Smooth muscle cell (in vitro differentiated cells): Measurements from ENCODE around the gene NDFIP1. TPM values are rescaled to one million over a fixed set of nuclear protein-coding genes. Genes with fewer than 3 reads are reported as not detected.

Experiments
- DNase-seq: peaks from one replicate; lab custom pipeline; 2025; ENCODE audit not compliant: unreplicated experiment; lab: John Stamatoyannopoulos, UW
- H2AFZ ChIP-seq: fragments of 200-600 bp; sonication (generic); 2 replicates; pipeline ENCODE4 v1.6.0; 2016; ENCODE audit warnings: antibody characterized with exemption, low read depth, mild to moderate bottlenecking
- H3F3A ChIP-seq: fragments of 200-600 bp; sonication (generic); 2 replicates; pipeline ENCODE4 v1.6.0; 2017; ENCODE audit warnings: antibody characterized with exemption, low read depth
- H3K27ac ChIP-seq: fragments of 200-600 bp; sonication (generic); 2 replicates; pipeline ENCODE4 v1.5.1; 2016; ENCODE audit warnings: low read depth, mild to moderate bottlenecking
- H3K27me3 ChIP-seq: fragments of 200-600 bp; sonication (generic); 2 replicates; pipeline ENCODE4 v1.6.1; 2016; ENCODE audit warnings: low read depth, mild to moderate bottlenecking
- H3K36me3 ChIP-seq: fragments of 200-600 bp; sonication (generic); 2 replicates; pipeline ENCODE4 v1.5.1; 2016; ENCODE audit warnings: low read depth
- H3K4me1 ChIP-seq: fragments of 200-600 bp; sonication (generic); 2 replicates; pipeline ENCODE4 v1.5.1; 2016; ENCODE audit warnings: low read depth
- H3K4me2 ChIP-seq: fragments of 200-600 bp; sonication (generic); 2 replicates; pipeline ENCODE4 v1.6.0; 2016; ENCODE audit warnings: mild to moderate bottlenecking
- H3K4me3 ChIP-seq: fragments of 200-600 bp; sonication (generic); 2 replicates; pipeline ENCODE4 v1.5.1; 2016; ENCODE audit warnings: mild to moderate bottlenecking
- H3K79me2 ChIP-seq: fragments of 200-600 bp; sonication (generic); 2 replicates; pipeline ENCODE4 v1.6.0; 2016; ENCODE audit warnings: low read depth, mild to moderate bottlenecking
- H3K9ac ChIP-seq: fragments of 200-600 bp; sonication (generic); 2 replicates; pipeline ENCODE4 v1.6.0; 2016; ENCODE audit warnings: low read depth
- H3K9me3 ChIP-seq: fragments of 200-600 bp; sonication (generic); replicated peaks from 2 replicates; pipeline ENCODE4 v1.5.1; 2016; ENCODE audit warnings: low read depth
- H4K20me1 ChIP-seq: fragments of 200-600 bp; sonication (generic); 2 replicates; pipeline ENCODE4 v1.6.0; 2016; ENCODE audit warnings: low read depth
- WGBS: methylation state at CpG from one replicate; pipeline ENCODE4 v1.1.7; 2016; ENCODE audit warnings: low lambda C conversion rate; 5-methylcytosine and 5-hydroxymethylcytosine counted together
- polyA plus RNA-seq: library from polyadenylated mRNA; unstranded; fragments of >200 nt; fragmentation: Nextera tagmentation; extraction: Ambion mirVana; gene quantifications from 2 replicates; pipeline ENCODE4 v1.2.1, GENCODE V29; 2016
- total RNA-seq: library from RNA; depleted of rRNA; stranded (reverse); fragments of >200 nt; gene quantifications from 2 replicates; pipeline ENCODE4 v1.2.3, GENCODE V29; 2014
- TF ChIP-seq, protein P1 (sequence below): fragments of 200-600 bp; sonication (generic); IDR thresholded peaks from 2 replicates; pipeline ENCODE4 v1.5.1; 2017; ENCODE audit warnings: borderline replicate concordance, mild to moderate bottlenecking, antibody characterized with exemption; ENCODE audit not compliant: insufficient read depth, poor library complexity, severe bottlenecking

NDFIP1 gene
- total and polyA plus RNA-seq, 2 experiments from 2014 or later, result 44.5 to 71.6 TPM

DNA sequence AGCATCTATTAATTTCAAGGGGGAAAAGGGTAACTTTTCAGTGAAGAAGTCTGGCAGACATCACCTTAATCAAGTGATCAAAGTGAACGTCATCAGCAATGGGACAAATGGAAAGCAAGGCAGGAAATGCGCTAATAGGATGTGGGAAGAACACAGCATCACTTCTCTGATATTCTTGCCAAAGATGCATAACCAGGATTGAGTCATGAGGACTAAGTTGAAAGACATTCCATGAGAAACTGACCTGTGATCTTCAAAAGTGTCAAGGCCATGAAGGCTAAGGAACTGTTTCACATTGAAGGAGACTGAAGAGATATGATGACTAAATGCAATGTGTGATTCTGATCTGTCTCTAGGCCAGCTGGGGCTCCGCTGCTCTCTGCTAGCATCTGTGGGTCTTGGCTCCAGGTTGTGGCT is 92.9 kb downstream of the NDFIP1 start:
- Histone ChIP-seq H3K4me3 (no peak overlapping the region), H3F3A (no peaks in the 10 kb centered on the region), H3K4me1 (no peaks in the 10 kb centered on the region), H2AFZ (no peak overlapping the region), H3K9ac (no peak overlapping the region), H3K27ac (peak overlapping the region; percentile 38), H3K4me2 (no peak overlapping the region), H3K79me2 (no peaks in the 10 kb centered on the region), H3K9me3 (no peaks in the 10 kb centered on the region), H4K20me1 (no peaks in the 10 kb centered on the region), H3K36me3 (no peaks in the 10 kb centered on the region), H3K27me3 (no peaks in the 10 kb centered on the region)
- DNase-seq, result no peak
- TF ChIP-seq, protein P1, sequence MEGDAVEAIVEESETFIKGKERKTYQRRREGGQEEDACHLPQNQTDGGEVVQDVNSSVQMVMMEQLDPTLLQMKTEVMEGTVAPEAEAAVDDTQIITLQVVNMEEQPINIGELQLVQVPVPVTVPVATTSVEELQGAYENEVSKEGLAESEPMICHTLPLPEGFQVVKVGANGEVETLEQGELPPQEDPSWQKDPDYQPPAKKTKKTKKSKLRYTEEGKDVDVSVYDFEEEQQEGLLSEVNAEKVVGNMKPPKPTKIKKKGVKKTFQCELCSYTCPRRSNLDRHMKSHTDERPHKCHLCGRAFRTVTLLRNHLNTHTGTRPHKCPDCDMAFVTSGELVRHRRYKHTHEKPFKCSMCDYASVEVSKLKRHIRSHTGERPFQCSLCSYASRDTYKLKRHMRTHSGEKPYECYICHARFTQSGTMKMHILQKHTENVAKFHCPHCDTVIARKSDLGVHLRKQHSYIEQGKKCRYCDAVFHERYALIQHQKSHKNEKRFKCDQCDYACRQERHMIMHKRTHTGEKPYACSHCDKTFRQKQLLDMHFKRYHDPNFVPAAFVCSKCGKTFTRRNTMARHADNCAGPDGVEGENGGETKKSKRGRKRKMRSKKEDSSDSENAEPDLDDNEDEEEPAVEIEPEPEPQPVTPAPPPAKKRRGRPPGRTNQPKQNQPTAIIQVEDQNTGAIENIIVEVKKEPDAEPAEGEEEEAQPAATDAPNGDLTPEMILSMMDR, result no peak
- 62% methylated on average over 3 of the region's 3 CpGs for WGBS

DNA sequence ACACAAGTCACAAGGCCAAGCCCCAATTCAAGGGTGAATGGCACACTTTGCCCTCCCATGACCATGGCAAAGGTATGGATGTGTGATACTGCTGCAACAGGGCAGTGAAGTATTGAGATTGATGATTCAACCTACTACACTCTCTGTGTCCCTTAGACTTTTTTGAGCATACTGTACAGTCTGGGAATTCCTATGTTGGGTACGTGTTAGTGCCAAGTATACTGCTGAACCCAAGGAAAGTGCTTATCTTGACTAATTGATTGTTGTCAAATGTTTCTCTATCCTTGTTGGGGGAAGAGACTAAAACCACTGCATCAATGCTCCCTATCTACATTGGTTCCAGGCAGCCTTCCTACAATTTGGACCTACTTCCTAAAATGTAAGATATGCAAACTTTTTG is 93.7 kb downstream of the NDFIP1 start:
- Histone ChIP-seq H3K9me3 (no peaks in the 10 kb centered on the region), H3K27ac (no peak overlapping the region), H3K4me1 (no peaks in the 10 kb centered on the region), H3K9ac (no peak overlapping the region), H2AFZ (no peak overlapping the region), H4K20me1 (no peaks in the 10 kb centered on the region), H3K4me3 (no peak overlapping the region), H3K4me2 (no peak overlapping the region), H3K79me2 (no peaks in the 10 kb centered on the region), H3K27me3 (no peaks in the 10 kb centered on the region), H3K36me3 (no peaks in the 10 kb centered on the region), H3F3A (no peaks in the 10 kb centered on the region)
- 67% methylated on average over 1 of the region's 1 CpG for WGBS
- TF ChIP-seq, protein P1, result no peak
- DNase-seq, result no peak

Other genes starting within 250 kb of the NDFIP1 start
- gene PCDH1, start 230.4 kb upstream of the NDFIP1 start, total RNA-seq, result 4.5 and 14.7 TPM in 2 replicates
- gene PCDH1, start 230.4 kb upstream of the NDFIP1 start, polyA plus RNA-seq, result 2.5 and 3.1 TPM in 2 replicates
- 32.0 and 35.8 TPM in 2 replicates for gene DELE1, start 184.9 kb upstream of the NDFIP1 start, total RNA-seq
- 20.7 and 21.5 TPM in 2 replicates for gene DELE1, start 184.9 kb upstream of the NDFIP1 start, polyA plus RNA-seq
- gene PCDH12, start 150.6 kb upstream of the NDFIP1 start, total RNA-seq, result not detected in 2 replicates
- 0.21 and 0.25 TPM in 2 replicates for gene PCDH12, start 150.6 kb upstream of the NDFIP1 start, polyA plus RNA-seq
- gene RNF14, start 139.7 kb upstream of the NDFIP1 start, total RNA-seq, result 75.9 and 76.4 TPM in 2 replicates
- gene RNF14, start 139.7 kb upstream of the NDFIP1 start, polyA plus RNA-seq, result 43.8 and 45.1 TPM in 2 replicates
- gene GNPDA1, start 95.8 kb upstream of the NDFIP1 start, total RNA-seq, result 20.7 and 29.6 TPM in 2 replicates
- 28.3 and 30.3 TPM in 2 replicates for gene GNPDA1, start 95.8 kb upstream of the NDFIP1 start, polyA plus RNA-seq
- 62.7 and 74.2 TPM in 2 replicates for gene SPRY4, start 216.2 kb downstream of the NDFIP1 start, total RNA-seq
- gene SPRY4, start 216.2 kb downstream of the NDFIP1 start, polyA plus RNA-seq, result 47.4 and 49.3 TPM in 2 replicates